CD14-positive monocyte (primary cell): Measurements from ENCODE around the gene UBE2O. TPM values are rescaled to one million over a fixed set of nuclear protein-coding genes. Genes with fewer than 3 reads are reported as not detected.

ENCODE experiments used
- DNase-seq, 3 donors: peaks; one replicate each; pipeline ENCODE4 v3.0.0-alpha.2; 2011 to 2022
- H2AFZ ChIP-seq: 2 replicates; pipeline ENCODE4 v1.6.0; 2012; ENCODE audit warnings: mild to moderate bottlenecking, low read depth, low read length, inconsistent platforms; ENCODE audit not compliant: insufficient read depth, poor library complexity, severe bottlenecking
- H3K27ac ChIP-seq, 2 donors: 1 replicate in 1 of 2; 2 replicates in 1 of 2; pipeline ENCODE4 v1.5.1; 2012 to 2013; ENCODE audit warnings: low read length in 2 of 2, control low read depth in 1 of 2, inconsistent platforms in 1 of 2, low read depth in 1 of 2, mild to moderate bottlenecking in 1 of 2
- H3K27me3 ChIP-seq, 2 donors: one replicate each; pipeline versions ENCODE4 v1.6.0 to v1.6.1; 2011 to 2013; ENCODE audit warnings: low read length in 2 of 2; ENCODE audit not compliant: control insufficient read depth in 2 of 2, insufficient read depth in 2 of 2
- H3K36me3 ChIP-seq, 2 donors: replicated peaks in 1 of 2; 1 replicate in 1 of 2; 2 replicates in 1 of 2; pipeline versions ENCODE4 v1.5.1 to v1.6.1; 2012 to 2013; ENCODE audit warnings: low read length in 2 of 2, control low read depth in 1 of 2, inconsistent platforms in 1 of 2, mild to moderate bottlenecking in 1 of 2; ENCODE audit not compliant: insufficient read depth in 2 of 2, control insufficient read depth in 1 of 2
- H3K4me1 ChIP-seq, 2 donors: 1 replicate in 1 of 2; 2 replicates in 1 of 2; pipeline versions ENCODE4 v1.5.1 to v1.6.1; 2012 to 2013; ENCODE audit warnings: low read length in 2 of 2, control low read depth in 1 of 2, inconsistent platforms in 1 of 2, mild to moderate bottlenecking in 1 of 2, moderate library complexity in 1 of 2; ENCODE audit not compliant: insufficient read depth in 2 of 2, control insufficient read depth in 1 of 2
- H3K4me2 ChIP-seq: replicated peaks from 2 replicates; pipeline ENCODE3; 2012; ENCODE audit warnings: low read length, moderate library complexity, mild to moderate bottlenecking; ENCODE audit not compliant: poor library complexity, severe bottlenecking; ENCODE audit errors: extremely low read depth
- H3K4me3 ChIP-seq, 3 experiments: fragments of 200-600 bp in 1 of 3; sonication (generic) in 1 of 3; replicated peaks in 1 of 3; 1 replicate in 2 of 3; 2 replicates in 1 of 3; pipeline ENCODE4 v1.5.1; 2011 to 2013; ENCODE audit warnings: low read length in 3 of 3, mild to moderate bottlenecking in 3 of 3, control low read depth in 2 of 3, low read depth in 2 of 3, inconsistent platforms in 1 of 3, moderate library complexity in 1 of 3
- H3K79me2 ChIP-seq: 2 replicates; pipeline ENCODE4 v1.6.0; 2012; ENCODE audit warnings: mild to moderate bottlenecking, control low read depth, inconsistent platforms, low read length, moderate library complexity; ENCODE audit not compliant: insufficient read depth
- H3K9ac ChIP-seq: 2 replicates; pipeline ENCODE4 v1.6.0; 2017; ENCODE audit warnings: low read length, mild to moderate bottlenecking; ENCODE audit not compliant: insufficient read depth, poor library complexity, severe bottlenecking
- H3K9me3 ChIP-seq, 2 donors: replicated peaks in 1 of 2; 1 replicate in 1 of 2; 2 replicates in 1 of 2; pipeline versions ENCODE4 v1.5.1 to v1.6.1; 2012 to 2013; ENCODE audit warnings: low read length in 2 of 2, control low read depth in 1 of 2; ENCODE audit not compliant: control insufficient read depth in 1 of 2, insufficient read depth in 1 of 2
- H4K20me1 ChIP-seq: 2 replicates; pipeline ENCODE4 v1.6.0; 2012; ENCODE audit warnings: mild to moderate bottlenecking, low read length, control low read depth, moderate library complexity; ENCODE audit not compliant: insufficient read depth
- H3K27ac Mint-ChIP-seq, 7 donors: one replicate each; pipeline ENCODE4 v1.8.0; 2020; ENCODE audit warnings: mild to moderate bottlenecking in 7 of 7, mixed read lengths in 7 of 7, moderate library complexity in 6 of 7, inconsistent platforms in 2 of 7
- H3K27me3 Mint-ChIP-seq, 3 donors: one replicate each; pipeline ENCODE4 v1.8.0; 2021 to 2022; ENCODE audit warnings: low read depth in 3 of 3, mild to moderate bottlenecking in 3 of 3, mixed read lengths in 3 of 3, moderate library complexity in 3 of 3, inconsistent platforms in 1 of 3
- H3K36me3 Mint-ChIP-seq, 2 donors: one replicate each; pipeline ENCODE4 v1.8.0; 2020; ENCODE audit warnings: mixed read lengths in 2 of 2, inconsistent platforms in 1 of 2, mild to moderate bottlenecking in 1 of 2
- H3K4me1 Mint-ChIP-seq: one replicate; pipeline ENCODE4 v1.8.0; 2020; ENCODE audit warnings: mild to moderate bottlenecking, mixed read lengths
- H3K4me3 Mint-ChIP-seq, 2 donors: one replicate each; pipeline ENCODE4 v1.8.0; 2020; ENCODE audit warnings: mild to moderate bottlenecking in 2 of 2, mixed read lengths in 2 of 2, moderate library complexity in 1 of 2
- H3K9me3 Mint-ChIP-seq, 7 donors: one replicate each; pipeline ENCODE4 v1.8.0; 2020 to 2022; ENCODE audit warnings: mixed read lengths in 7 of 7, mild to moderate bottlenecking in 6 of 7, moderate library complexity in 6 of 7, inconsistent platforms in 2 of 7
- WGBS: methylation state at CpG from one replicate; pipeline ENCODE4 v1.1.5; 2013; ENCODE audit warnings: missing lambda C conversion rate; ENCODE audit not compliant: insufficient coverage; 5-methylcytosine and 5-hydroxymethylcytosine counted together
- intact Hi-C, 2 donors: fragments of 100-400 bp; cut with micrococcal nuclease; formaldehyde crosslinking; loops; one replicate each; pipeline versions ENCODE4 v1.15.0 to v1.15.1; 2023
- polyA plus RNA-seq, 3 donors: library from polyadenylated mRNA; depleted of rRNA in 1 of 3; unstranded in 2 of 3; stranded (reverse) in 1 of 3; fragments of 300-500 nt in 2 of 3; fragments of >200 nt in 1 of 3; fragmentation: Illumina TruSeq in 2 of 3; gene quantifications; 1 replicate in 2 of 3; 2 replicates in 1 of 3; pipeline ENCODE4 v1.2.3, GENCODE V29; 2012 to 2021
- TF ChIP-seq, protein P1 (sequence below): fragments of 200-600 bp; IDR thresholded peaks from one replicate; pipeline ENCODE4 v1.8.0; 2022; ENCODE audit warnings: antibody characterized with exemption, mild to moderate bottlenecking

The UBE2O gene
- polyA plus RNA-seq, 3 donors: 1.3 to 15.1 (median 4.5) TPM

DNA sequence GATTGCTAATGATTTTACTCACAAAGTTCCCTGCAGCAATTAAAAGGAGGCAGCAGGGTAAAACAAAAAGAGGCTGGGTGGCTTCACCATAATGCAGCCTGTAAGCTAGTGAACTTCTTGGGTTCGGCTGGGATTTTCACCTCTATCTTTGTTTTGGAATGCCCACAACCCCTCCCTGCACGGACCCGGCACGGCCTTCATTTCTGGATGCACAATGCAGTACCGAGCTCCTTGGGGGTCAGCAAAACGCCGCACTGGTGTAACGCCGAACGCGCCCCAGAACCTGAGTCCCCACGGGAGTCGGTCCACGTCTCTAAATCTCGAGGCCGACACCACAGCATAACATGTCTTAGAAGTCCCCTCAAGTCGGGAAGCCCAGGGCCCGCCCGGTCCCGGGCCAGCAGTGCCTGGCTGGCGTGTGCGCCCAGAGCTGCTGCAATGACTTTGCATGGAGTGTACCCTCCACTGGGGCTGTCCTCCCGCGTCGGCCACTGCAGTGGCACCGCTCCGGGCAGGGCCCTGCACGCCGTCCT is 759 bp downstream of the UBE2O start:
- H3K36me3 ChIP-seq: no peaks in the 10 kb centered on the region
- H2AFZ ChIP-seq: peak overlapping the region; percentile 97
- intact Hi-C loops: no loop called here
- peaks cover 2 to 5% of the 10 kb centered on the region in 2 donors for H3K36me3 Mint-ChIP-seq
- peaks cover 25% of the 10 kb centered on the region for H3K4me1 Mint-ChIP-seq
- DNase-seq: peak in 2 of 3 donors; percentile 14 to 46
- H3K27me3 Mint-ChIP-seq: peaks cover 1 to 4% (median 4%) of the 10 kb centered on the region in 3 donors
- no peaks in the 10 kb centered on the region for H3K9me3 ChIP-seq
- no peak overlapping the region for H3K27ac ChIP-seq
- peak overlapping the region in 5 of 7 donors; percentile 43 to 55 (median 46) for H3K27ac Mint-ChIP-seq
- H3K4me1 ChIP-seq: peaks cover 10 to 17% of the 10 kb centered on the region in 2 donors
- no peaks in the 10 kb centered on the region for H3K27me3 ChIP-seq
- H3K4me3 ChIP-seq: peak overlapping the region; percentile 26 to 81 (median 32)
- under 1% methylated on average over 29 of the region's 29 CpGs for WGBS
- H3K4me3 Mint-ChIP-seq: peak overlapping the region; percentile 80 to 89
- peak overlapping the region; percentile 74 for H3K9ac ChIP-seq
- peak overlapping the region; percentile 92 for H3K4me2 ChIP-seq
- peaks cover 0 to 2% (median 0%) of the 10 kb centered on the region in 7 donors for H3K9me3 Mint-ChIP-seq
- TF ChIP-seq, protein P1, sequence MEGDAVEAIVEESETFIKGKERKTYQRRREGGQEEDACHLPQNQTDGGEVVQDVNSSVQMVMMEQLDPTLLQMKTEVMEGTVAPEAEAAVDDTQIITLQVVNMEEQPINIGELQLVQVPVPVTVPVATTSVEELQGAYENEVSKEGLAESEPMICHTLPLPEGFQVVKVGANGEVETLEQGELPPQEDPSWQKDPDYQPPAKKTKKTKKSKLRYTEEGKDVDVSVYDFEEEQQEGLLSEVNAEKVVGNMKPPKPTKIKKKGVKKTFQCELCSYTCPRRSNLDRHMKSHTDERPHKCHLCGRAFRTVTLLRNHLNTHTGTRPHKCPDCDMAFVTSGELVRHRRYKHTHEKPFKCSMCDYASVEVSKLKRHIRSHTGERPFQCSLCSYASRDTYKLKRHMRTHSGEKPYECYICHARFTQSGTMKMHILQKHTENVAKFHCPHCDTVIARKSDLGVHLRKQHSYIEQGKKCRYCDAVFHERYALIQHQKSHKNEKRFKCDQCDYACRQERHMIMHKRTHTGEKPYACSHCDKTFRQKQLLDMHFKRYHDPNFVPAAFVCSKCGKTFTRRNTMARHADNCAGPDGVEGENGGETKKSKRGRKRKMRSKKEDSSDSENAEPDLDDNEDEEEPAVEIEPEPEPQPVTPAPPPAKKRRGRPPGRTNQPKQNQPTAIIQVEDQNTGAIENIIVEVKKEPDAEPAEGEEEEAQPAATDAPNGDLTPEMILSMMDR: no peak
- H4K20me1 ChIP-seq: peaks cover 47% of the 10 kb centered on the region
- H3K79me2 ChIP-seq: peaks cover 53% of the 10 kb centered on the region

DNA sequence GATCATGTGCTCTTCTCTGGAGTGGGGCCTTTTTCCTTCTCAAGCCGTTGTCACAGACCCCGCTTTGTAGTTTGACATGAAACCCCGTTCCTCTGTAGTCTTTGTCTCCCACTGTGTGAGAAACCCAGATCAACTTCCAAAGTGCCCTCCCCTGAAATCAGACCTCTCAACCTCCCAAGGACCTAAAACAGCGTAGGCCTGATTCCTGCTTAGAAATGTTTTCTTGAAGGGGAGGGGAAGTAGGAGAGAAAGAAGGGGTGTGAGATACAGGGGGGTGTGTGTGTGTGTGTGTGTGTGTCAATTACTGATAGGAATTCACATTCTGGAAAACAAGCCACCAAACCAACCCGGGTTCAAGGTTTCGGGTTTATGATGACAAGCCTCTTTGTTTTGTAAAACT is 1.4 kb downstream of the UBE2O start:
- H4K20me1 ChIP-seq: peaks cover 54% of the 10 kb centered on the region
- peaks cover 2 to 5% of the 10 kb centered on the region in 2 donors for H3K36me3 Mint-ChIP-seq
- intact Hi-C loops: no loop called here
- DNase-seq: no peak
- H3K9me3 Mint-ChIP-seq: peaks cover 0 to 2% (median 0%) of the 10 kb centered on the region in 7 donors
- no peaks in the 10 kb centered on the region for H3K9me3 ChIP-seq
- peaks cover 17 to 24% of the 10 kb centered on the region in 2 donors for H3K4me1 ChIP-seq
- H3K27ac Mint-ChIP-seq: peak overlapping the region in 2 of 7 donors; percentile 70 to 83
- no peak overlapping the region for H3K27ac ChIP-seq
- H3K9ac ChIP-seq: no peak overlapping the region
- peak overlapping the region; percentile 92 for H3K4me2 ChIP-seq
- 95% methylated on average over 3 of the region's 6 CpGs for WGBS
- H3K36me3 ChIP-seq: no peaks in the 10 kb centered on the region
- no peak overlapping the region for H2AFZ ChIP-seq
- TF ChIP-seq, protein P1: no peak
- H3K4me3 ChIP-seq: no peak overlapping the region
- H3K4me1 Mint-ChIP-seq: peaks cover 32% of the 10 kb centered on the region
- no peaks in the 10 kb centered on the region for H3K27me3 ChIP-seq
- peak overlapping the region; percentile 19 to 80 for H3K4me3 Mint-ChIP-seq
- peaks cover 53% of the 10 kb centered on the region for H3K79me2 ChIP-seq
- H3K27me3 Mint-ChIP-seq: peaks cover 1 to 4% (median 4%) of the 10 kb centered on the region in 3 donors
